K562 treated with DMSO at 1 percent for 4 hours (cell line): ENCODE measurements around the gene PGAP6. TPM values are rescaled to one million over a fixed set of nuclear protein-coding genes. Genes with fewer than 3 reads are reported as not detected.

ENCODE experiments used
- total RNA-seq: library from RNA; unstranded; fragments of 300-600 nt; gene quantifications from 2 replicates; pipeline ENCODE4 v1.2.3, GENCODE V29; 2022; ENCODE audit not compliant: insufficient read depth

Gene PGAP6, protein sequence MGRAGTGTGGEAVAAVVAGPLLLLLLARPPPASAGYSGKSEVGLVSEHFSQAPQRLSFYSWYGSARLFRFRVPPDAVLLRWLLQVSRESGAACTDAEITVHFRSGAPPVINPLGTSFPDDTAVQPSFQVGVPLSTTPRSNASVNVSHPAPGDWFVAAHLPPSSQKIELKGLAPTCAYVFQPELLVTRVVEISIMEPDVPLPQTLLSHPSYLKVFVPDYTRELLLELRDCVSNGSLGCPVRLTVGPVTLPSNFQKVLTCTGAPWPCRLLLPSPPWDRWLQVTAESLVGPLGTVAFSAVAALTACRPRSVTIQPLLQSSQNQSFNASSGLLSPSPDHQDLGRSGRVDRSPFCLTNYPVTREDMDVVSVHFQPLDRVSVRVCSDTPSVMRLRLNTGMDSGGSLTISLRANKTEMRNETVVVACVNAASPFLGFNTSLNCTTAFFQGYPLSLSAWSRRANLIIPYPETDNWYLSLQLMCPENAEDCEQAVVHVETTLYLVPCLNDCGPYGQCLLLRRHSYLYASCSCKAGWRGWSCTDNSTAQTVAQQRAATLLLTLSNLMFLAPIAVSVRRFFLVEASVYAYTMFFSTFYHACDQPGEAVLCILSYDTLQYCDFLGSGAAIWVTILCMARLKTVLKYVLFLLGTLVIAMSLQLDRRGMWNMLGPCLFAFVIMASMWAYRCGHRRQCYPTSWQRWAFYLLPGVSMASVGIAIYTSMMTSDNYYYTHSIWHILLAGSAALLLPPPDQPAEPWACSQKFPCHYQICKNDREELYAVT
- 102 and 116 TPM in 2 replicates for total RNA-seq

DNA sequence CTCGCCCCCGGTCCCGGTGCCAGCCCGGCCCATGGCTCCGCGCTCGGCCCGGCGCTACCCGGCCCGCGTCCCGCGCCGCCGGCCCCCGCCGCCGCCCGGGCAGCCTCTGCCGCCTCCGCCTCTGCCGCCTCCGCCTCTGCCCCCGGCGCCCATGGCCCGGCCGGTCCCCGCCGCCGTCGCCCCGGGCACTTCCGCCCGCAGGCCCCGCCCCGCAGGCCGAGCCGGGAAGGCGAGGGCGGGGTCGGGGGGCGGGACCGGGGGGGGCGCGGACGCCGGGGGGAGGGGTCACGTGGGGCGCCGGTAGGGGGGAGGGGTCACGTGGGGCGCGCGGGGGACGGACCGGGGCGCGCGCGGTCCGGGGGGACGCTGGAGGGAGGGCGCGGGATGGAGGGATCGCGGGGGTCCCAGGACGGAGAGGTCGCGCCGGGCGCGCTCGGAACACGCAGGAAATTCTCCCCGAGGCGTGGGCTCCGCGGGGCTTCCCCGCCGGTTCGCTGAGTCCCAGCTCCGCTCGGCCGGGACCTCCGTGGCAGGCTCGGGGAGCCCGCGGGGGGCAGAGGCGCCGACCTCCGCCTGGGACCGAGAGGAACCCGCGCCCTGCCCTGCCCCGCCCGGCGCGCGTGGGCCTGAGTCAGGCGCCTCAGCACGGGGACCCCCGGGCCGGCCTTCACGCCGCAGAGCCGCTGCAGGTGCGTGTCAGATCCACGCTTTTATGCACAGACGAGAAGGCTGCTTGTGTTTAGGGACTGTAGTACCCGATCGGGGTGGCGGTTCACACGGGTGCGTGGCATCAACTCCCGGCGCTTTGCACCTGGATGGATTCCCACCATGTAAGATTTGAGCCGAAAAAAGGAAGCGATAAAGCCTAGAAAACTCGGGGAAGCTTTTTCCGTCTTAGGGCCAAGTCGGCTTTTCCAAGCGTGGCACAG lies at the start of gene PGAP6:
TSS of gene PGAP6 (minus strand) at position 190 of the 929 bp plus-strand sequence. CDS start at position 33, 157 bp downstream.

DNA sequence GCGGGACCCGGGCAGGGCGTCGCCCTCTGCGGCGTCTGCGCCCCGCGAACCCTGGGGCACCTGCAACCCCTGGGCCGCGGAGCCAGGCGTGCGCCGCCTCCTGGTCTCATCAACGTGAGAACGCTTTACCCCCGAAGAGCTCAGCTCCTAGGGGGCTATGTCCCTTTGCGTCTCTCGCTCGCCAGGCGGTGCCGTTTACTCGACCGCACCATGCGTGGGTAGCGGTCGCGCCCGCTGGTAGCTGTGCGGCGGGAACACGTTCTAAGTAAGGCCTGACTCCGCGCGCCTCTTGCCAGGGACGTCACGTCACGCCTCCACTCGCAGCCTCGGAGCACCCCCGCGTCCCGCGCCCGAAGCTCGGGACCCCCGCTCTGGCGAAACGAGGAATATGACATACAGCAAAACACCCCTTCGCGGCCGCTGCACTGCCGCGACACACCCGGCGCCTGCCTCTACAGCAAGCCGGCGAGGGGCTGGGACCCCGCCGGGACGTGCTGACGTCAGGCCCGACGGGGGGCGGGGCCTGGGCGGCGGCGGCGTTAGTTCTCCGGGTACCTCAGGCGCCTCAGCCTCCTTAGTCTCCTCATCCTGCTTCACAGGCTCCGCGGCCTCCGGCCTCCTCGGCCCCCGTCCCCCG lies 43.4 kb upstream of the PGAP6 start, which contains the start of gene RAB11FIP3:
TSS of gene RAB11FIP3 (plus strand) at position 568 of the 637 bp plus-strand sequence. CDS start 358 bp downstream, outside the sequence.

DNA sequence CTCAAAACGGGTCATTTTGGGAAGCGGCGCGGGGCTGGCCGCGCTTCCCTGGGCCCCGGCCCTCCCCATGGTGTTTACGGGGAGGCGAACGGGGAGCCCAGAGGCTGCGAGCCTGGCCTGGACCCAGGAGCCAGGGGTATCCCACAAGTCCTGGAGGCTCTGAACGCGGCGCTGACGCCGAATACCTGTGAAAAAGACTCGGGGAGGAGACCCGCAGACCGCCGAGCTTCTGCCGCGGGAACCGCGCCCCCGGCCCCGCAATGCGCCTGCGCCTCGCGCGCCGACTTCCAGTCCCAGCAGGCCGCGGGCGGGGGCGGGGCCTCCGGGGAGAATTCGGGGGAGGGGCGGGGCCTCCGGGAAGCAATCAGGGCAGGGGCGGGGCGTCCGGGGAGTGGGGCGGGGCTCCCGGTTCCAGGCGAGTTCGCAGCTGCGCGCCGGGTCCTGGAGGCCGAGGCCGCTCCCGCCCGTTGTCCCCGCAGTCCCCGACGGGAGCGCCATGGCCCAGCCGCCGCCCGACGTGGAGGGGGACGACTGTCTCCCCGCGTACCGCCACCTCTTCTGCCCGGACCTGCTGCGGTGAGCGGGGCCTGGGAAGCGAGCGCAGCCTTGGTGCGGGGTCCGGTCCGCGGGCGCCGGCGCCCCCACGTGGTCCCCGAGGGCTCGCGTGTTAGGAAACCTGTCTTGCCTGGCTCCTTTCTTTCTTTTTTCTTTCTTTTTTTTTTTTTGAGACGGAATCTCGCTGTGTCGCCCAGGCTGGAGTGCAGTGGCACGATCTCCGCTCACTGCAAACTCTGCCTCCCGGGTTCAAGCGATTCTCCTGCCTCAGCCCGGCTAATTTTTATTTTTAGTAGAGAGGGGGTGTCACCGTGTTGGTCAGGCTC lies 19.9 kb upstream of the PGAP6 start, which contains the start of gene DECR2:
TSS of gene DECR2 (plus strand) at position 418 of the 881 bp plus-strand sequence. CDS start at position 497, 79 bp downstream.

DNA sequence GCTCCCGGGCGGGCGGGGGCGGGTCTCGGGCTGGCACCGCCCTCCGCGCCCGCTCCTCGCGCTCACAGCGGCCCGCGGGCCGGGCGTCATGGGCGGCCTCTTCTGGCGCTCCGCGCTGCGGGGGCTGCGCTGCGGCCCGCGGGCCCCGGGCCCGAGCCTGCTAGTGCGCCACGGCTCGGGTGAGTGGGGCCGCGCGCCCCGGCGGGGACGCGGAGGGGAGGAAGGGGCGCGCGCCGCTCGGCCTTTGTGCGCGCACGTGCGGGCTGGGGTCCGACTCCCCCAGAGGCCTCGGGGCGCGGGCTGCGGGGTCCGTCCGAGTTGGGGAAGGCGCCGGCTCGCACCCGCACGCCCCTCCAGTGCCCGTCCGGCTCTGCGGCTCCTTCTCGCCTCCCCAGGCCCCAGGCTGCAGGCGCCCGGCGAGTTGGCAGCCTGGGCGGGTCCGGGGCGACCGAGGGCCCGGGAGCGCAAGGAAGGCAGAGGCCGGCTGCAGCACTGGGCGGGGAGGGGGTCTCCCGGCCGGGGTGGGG lies 15.4 kb upstream of the PGAP6 start, which contains the start of gene NME4:
TSS of gene NME4 (plus strand) at position 65 of the 527 bp plus-strand sequence. CDS start at position 89, 24 bp downstream.

DNA sequence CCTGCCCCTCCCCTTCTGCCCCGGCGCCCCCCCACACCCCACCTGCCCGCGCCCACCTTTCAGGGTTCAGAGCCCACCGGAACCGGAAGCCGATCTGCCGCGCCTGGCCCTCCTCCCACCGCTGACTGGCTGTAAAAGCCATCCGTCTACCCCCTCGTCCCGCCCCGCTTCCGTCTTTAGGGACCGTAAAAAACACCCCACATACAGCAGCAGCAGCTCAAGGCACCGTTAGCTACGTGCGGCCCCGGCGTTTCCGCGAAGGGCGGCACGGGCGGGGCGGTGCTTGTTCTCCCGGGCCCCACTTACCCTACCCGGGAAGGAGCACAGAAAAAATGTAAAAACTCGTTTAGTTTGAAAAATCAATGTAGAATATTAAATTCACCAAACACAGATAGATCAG lies 11.3 kb downstream of the PGAP6 start, which contains the start of gene MRPL28:
TSS of gene MRPL28 (minus strand) at position 96 of the 400 bp plus-strand sequence. CDS start 320 bp downstream, outside the sequence.

DNA sequence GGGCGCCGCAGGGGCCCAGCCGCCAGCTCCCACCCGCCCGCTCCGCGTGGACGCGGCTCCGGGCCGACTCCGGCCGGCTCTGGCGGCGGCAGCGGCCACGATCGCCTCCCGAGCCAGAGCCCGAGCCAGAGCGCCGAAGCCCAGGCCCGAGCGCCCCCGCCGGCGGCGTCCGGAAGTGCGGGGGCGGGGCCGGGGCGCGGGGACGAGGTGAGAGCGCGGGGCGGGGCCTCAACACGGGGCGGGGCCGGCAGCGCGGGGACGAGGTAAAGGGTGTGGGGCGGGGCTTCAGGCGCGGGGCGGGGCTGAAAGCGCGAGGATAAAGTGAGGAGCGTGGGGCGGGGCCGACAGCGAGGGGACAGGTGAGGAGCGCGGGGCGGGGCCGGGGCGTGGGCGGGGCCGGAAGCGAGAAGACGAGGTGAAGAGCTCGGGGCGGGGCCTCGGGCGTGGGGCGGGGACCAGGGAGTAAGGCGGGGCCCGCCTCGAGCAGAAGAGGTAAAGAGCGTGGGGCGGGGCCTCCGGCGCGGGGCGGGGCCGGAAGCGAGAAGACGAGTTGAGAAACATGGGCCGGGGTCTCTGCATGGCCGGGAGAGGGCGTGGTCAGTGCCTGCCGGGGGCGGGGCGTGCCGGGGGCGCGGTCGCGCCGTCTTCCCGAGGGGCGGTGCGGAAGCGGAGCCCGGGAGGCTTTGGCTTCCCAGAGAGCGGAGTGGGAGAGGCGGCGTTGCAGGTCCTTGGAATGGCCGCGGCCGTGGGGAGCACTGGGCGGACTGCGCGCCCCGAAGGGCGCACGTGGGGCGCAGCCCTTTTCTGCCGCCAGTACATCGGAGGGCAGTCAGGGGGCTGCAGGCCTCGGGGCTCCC lies 29.0 kb downstream of the PGAP6 start, which contains the start of gene AXIN1:
TSS of gene AXIN1 (minus strand) at position 177 of the 857 bp plus-strand sequence. CDS start 5,698 bp downstream, outside the sequence.

Other genes with a start within 250 kb of the PGAP6 start
- gene NPRL3, start 243.3 kb downstream of the PGAP6 start, total RNA-seq = 43.9 and 58.2 TPM in 2 replicates
- 123 and 148 TPM in 2 replicates for gene HBZ, start 229.3 kb downstream of the PGAP6 start, total RNA-seq
- gene HBM, start 216.0 kb downstream of the PGAP6 start, total RNA-seq = not detected in 2 replicates
- gene HBA2, start 209.1 kb downstream of the PGAP6 start, total RNA-seq = 142 and 148 TPM in 2 replicates
- gene HBA1, start 205.3 kb downstream of the PGAP6 start, total RNA-seq = 686 and 796 TPM in 2 replicates
- 73.8 and 75.2 TPM in 2 replicates for gene HBQ1, start 201.5 kb downstream of the PGAP6 start, total RNA-seq
- gene LUC7L, start 152.5 kb downstream of the PGAP6 start, total RNA-seq = 28.5 and 37.4 TPM in 2 replicates
- 74.0 and 87.1 TPM in 2 replicates for gene FAM234A, start 147.2 kb downstream of the PGAP6 start, total RNA-seq
- gene RGS11, start 106.0 kb downstream of the PGAP6 start, total RNA-seq = not detected in 2 replicates
- gene ARHGDIG, start 101.4 kb downstream of the PGAP6 start, total RNA-seq = not detected in 2 replicates
- gene PDIA2, start 98.8 kb downstream of the PGAP6 start, total RNA-seq = not detected in 2 replicates
- gene AXIN1, start 29.3 kb downstream of the PGAP6 start, total RNA-seq = 34.9 and 37.3 TPM in 2 replicates
- gene MRPL28, start 11.4 kb downstream of the PGAP6 start, total RNA-seq = 104 and 108 TPM in 2 replicates
- gene NME4, start 15.2 kb upstream of the PGAP6 start, total RNA-seq = 226 and 252 TPM in 2 replicates
- gene DECR2, start 19.9 kb upstream of the PGAP6 start, total RNA-seq = 33.8 and 38.1 TPM in 2 replicates
- 10.8 and 10.9 TPM in 2 replicates for gene RAB11FIP3, start 43.7 kb upstream of the PGAP6 start, total RNA-seq
- 55.1 and 67.7 TPM in 2 replicates for gene CAPN15, start 145.7 kb upstream of the PGAP6 start, total RNA-seq
- not detected in 2 replicates for gene PRR35, start 178.4 kb upstream of the PGAP6 start, total RNA-seq
- 4.3 and 5.8 TPM in 2 replicates for gene NHLRC4, start 185.0 kb upstream of the PGAP6 start, total RNA-seq
- gene PIGQ, start 188.0 kb upstream of the PGAP6 start, total RNA-seq = 36.7 and 38.3 TPM in 2 replicates
- 25.1 and 27.0 TPM in 2 replicates for gene RAB40C, start 208.1 kb upstream of the PGAP6 start, total RNA-seq
- gene WFIKKN1, start 249.0 kb upstream of the PGAP6 start, total RNA-seq = 8.4 and 9.7 TPM in 2 replicates